Hepatocyte (in vitro differentiated cells): Measurements from ENCODE around the gene MYO18B. TPM values are rescaled to one million over a fixed set of nuclear protein-coding genes. Genes with fewer than 3 reads are reported as not detected.

ENCODE experiments used
- DNase-seq: peaks from one replicate; pipeline ENCODE4 v3.0.0-alpha.2; 2016; ENCODE audit warnings: low spot score
- H2AFZ ChIP-seq: fragments of 200-600 bp; sonication (generic); 2 replicates; pipeline ENCODE4 v1.6.0; 2016; ENCODE audit warnings: antibody characterized with exemption, mild to moderate bottlenecking
- H3K27ac ChIP-seq: fragments of 200-600 bp; sonication (generic); 2 replicates; pipeline ENCODE4 v1.5.1; 2016; ENCODE audit warnings: mild to moderate bottlenecking
- H3K27me3 ChIP-seq: fragments of 200-600 bp; sonication (generic); 2 replicates; pipeline ENCODE4 v1.6.1; 2016
- H3K36me3 ChIP-seq: fragments of 200-600 bp; sonication (generic); replicated peaks from 2 replicates; pipeline ENCODE4 v1.5.1; 2016; ENCODE audit warnings: low read depth; ENCODE audit not compliant: insufficient read depth
- H3K4me1 ChIP-seq: fragments of 200-600 bp; sonication (generic); 2 replicates; pipeline ENCODE4 v1.5.1; 2016; ENCODE audit warnings: mild to moderate bottlenecking, moderate library complexity; ENCODE audit not compliant: insufficient read depth
- H3K4me2 ChIP-seq: fragments of 200-600 bp; sonication (generic); 2 replicates; pipeline ENCODE4 v1.6.0; 2016
- H3K4me3 ChIP-seq: fragments of 200-600 bp; sonication (generic); 2 replicates; pipeline ENCODE4 v1.5.1; 2016; ENCODE audit warnings: mild to moderate bottlenecking
- H3K79me2 ChIP-seq: fragments of 200-600 bp; sonication (generic); 2 replicates; pipeline ENCODE4 v1.6.0; 2017; ENCODE audit warnings: mild to moderate bottlenecking
- H3K9me2 ChIP-seq: fragments of 200-600 bp; sonication (generic); replicated peaks from 2 replicates; pipeline ENCODE4 v1.6.0; 2017; ENCODE audit warnings: mild to moderate bottlenecking; ENCODE audit not compliant: insufficient read depth
- H3K9me3 ChIP-seq: fragments of 200-600 bp; sonication (generic); 2 replicates; pipeline ENCODE4 v1.5.1; 2016; ENCODE audit warnings: low read depth, mild to moderate bottlenecking
- H4K20me1 ChIP-seq: fragments of 200-600 bp; sonication (generic); 2 replicates; pipeline ENCODE4 v1.6.0; 2016; ENCODE audit warnings: mild to moderate bottlenecking; ENCODE audit not compliant: insufficient read depth, poor library complexity, severe bottlenecking
- EZH2 ChIP-seq: fragments of 200-600 bp; sonication (generic); IDR thresholded peaks from 2 replicates; pipeline ENCODE4 v1.6.1; 2016; ENCODE audit warnings: antibody characterized with exemption, mild to moderate bottlenecking, borderline replicate concordance
- EZH2phosphoT487 ChIP-seq: fragments of 200-600 bp; sonication (generic); IDR thresholded peaks from one replicate; pipeline ENCODE4 v1.6.1; 2018; ENCODE audit warnings: antibody characterized with exemption, mild to moderate bottlenecking, low read depth, moderate library complexity; ENCODE audit not compliant: unreplicated experiment, severe bottlenecking
- WGBS: methylation state at CpG from one replicate; pipeline ENCODE4 v1.1.6; 2016; ENCODE audit warnings: low lambda C conversion rate; ENCODE audit errors: missing lambda C conversion rate; 5-methylcytosine and 5-hydroxymethylcytosine counted together
- polyA plus RNA-seq: library from polyadenylated mRNA; unstranded; fragments of >200 nt; fragmentation: Nextera tagmentation; extraction: Ambion mirVana; gene quantifications from 2 replicates; pipeline ENCODE4 v1.2.1, GENCODE V29; 2016
- total RNA-seq: library from RNA; depleted of rRNA; stranded (reverse); fragments of >200 nt; gene quantifications from 2 replicates; pipeline ENCODE4 v1.2.3, GENCODE V29; 2014
- TF ChIP-seq, protein P1 (sequence below): fragments of 200-600 bp; sonication (generic); IDR thresholded peaks from 2 replicates; pipeline ENCODE4 v1.5.1; 2016; ENCODE audit warnings: antibody characterized with exemption, mild to moderate bottlenecking; ENCODE audit not compliant: poor library complexity

Gene MYO18B
- total and polyA plus RNA-seq, 2 experiments from 2014 or later, result 0.23 TPM; not detected in 1

DNA sequence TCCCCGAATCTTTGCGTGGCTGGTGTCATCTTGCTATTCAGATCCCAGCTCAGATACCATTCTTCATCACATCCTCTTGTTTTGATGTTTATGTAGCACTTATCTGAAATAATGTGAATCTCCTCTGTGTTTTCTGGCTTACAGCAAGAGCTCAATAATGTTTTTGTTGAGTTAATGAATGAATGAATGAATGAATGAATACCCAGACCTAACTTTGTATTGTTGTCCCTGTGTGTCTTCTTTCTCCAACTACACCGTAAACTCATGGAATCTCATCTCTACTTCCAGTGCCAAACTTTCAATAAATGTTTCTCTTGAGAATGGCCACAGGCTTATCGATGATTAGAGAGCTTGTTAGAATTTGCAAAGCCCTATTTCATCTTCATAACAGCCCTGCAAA is 110.2 kb downstream of the MYO18B start:
- 74% methylated on average over 4 of the region's 4 CpGs for WGBS
- Histone ChIP-seq H3K27me3 (no peaks in the 10 kb centered on the region), H3K79me2 (no peaks in the 10 kb centered on the region), H3K4me1 (no peaks in the 10 kb centered on the region), H2AFZ (no peak overlapping the region), H3K27ac (no peak overlapping the region), H3K36me3 (no peaks in the 10 kb centered on the region), H4K20me1 (no peaks in the 10 kb centered on the region), H3K9me3 (no peaks in the 10 kb centered on the region), H3K9me2 (no peaks in the 10 kb centered on the region), H3K4me2 (no peak overlapping the region), H3K4me3 (no peak overlapping the region)
- TF ChIP-seq, protein P1, sequence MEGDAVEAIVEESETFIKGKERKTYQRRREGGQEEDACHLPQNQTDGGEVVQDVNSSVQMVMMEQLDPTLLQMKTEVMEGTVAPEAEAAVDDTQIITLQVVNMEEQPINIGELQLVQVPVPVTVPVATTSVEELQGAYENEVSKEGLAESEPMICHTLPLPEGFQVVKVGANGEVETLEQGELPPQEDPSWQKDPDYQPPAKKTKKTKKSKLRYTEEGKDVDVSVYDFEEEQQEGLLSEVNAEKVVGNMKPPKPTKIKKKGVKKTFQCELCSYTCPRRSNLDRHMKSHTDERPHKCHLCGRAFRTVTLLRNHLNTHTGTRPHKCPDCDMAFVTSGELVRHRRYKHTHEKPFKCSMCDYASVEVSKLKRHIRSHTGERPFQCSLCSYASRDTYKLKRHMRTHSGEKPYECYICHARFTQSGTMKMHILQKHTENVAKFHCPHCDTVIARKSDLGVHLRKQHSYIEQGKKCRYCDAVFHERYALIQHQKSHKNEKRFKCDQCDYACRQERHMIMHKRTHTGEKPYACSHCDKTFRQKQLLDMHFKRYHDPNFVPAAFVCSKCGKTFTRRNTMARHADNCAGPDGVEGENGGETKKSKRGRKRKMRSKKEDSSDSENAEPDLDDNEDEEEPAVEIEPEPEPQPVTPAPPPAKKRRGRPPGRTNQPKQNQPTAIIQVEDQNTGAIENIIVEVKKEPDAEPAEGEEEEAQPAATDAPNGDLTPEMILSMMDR, result no peak
- TF ChIP-seq EZH2phosphoT487 (no peak), EZH2 (no peak)
- no peak for DNase-seq

DNA sequence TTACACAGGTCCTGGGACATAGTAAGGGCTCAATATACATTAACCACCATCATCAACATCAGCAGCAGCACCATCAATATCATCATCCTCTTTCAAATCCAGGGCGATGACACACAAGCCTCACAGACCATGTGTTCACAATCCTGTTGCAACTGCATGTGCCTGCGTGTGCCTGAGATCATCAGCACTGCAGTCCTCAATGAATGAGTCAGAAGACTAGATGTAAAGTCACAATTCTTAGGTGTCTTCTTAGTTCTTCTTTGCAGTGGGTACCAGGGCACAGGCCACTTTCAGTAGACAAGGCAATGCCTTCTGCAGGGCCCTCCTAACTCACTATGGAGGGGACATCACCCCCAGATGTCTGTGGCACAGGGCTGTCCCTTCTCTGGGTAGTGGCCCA is 111.1 kb downstream of the MYO18B start:
- H3K27me3 ChIP-seq, result no peaks in the 10 kb centered on the region
- no peaks in the 10 kb centered on the region for H3K9me2 ChIP-seq
- TF ChIP-seq, protein P1, result no peak
- TF ChIP-seq EZH2, result no peak
- TF ChIP-seq EZH2phosphoT487, result no peak
- H3K9me3 ChIP-seq, result no peaks in the 10 kb centered on the region
- H2AFZ ChIP-seq, result no peak overlapping the region
- H3K4me3 ChIP-seq, result no peak overlapping the region
- H3K27ac ChIP-seq, result no peak overlapping the region
- WGBS, result 92% methylated on average over 2 of the region's 2 CpGs
- no peaks in the 10 kb centered on the region for H4K20me1 ChIP-seq
- no peaks in the 10 kb centered on the region for H3K36me3 ChIP-seq
- no peak for DNase-seq
- no peaks in the 10 kb centered on the region for H3K79me2 ChIP-seq
- H3K4me1 ChIP-seq, result no peaks in the 10 kb centered on the region
- no peak overlapping the region for H3K4me2 ChIP-seq

DNA sequence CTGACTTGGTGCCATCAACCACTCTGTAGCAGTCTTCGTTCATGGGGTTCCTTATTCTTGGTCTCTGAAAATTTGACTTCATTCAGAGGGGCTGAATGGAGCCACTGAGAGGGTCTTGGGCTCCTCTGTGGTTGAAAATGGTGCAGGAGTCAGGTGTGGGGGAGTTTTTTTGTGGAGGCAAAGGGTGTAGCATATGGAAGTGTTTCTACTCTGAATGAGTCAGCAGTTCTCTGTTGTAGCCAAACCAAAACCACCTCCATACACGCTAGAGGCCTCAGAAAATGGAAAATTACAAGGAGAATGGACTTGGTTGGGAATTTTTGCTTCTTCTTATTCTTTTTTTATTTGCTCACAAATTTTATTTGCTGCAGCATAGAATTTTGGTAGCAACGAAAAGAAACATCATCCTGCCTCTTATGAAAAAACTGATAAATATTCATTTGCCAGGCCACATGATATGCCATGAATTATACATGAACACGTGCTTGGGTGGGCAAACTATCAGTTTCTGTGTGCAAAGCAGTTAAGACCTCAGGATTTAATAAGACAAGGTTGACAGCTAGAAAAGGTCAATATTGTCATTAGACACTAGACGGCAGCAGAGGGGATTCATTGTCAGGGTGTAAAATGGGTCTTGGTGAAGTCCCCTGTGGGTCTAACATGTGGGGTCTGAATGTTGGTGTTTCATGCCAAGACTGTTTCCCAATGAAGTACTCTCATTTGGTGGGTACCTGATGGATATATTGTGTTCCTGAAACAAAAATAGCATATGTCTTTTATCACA is 111.7 kb downstream of the MYO18B start:
- no peak overlapping the region for H3K27ac ChIP-seq
- no peaks in the 10 kb centered on the region for H3K9me3 ChIP-seq
- no peak overlapping the region for H2AFZ ChIP-seq
- H3K4me2 ChIP-seq, result no peak overlapping the region
- H3K36me3 ChIP-seq, result no peaks in the 10 kb centered on the region
- H3K79me2 ChIP-seq, result no peaks in the 10 kb centered on the region
- 52% methylated on average over 5 of the region's 5 CpGs for WGBS
- H3K4me1 ChIP-seq, result no peaks in the 10 kb centered on the region
- H3K27me3 ChIP-seq, result no peaks in the 10 kb centered on the region
- DNase-seq, result no peak
- H3K9me2 ChIP-seq, result no peaks in the 10 kb centered on the region
- H4K20me1 ChIP-seq, result no peaks in the 10 kb centered on the region
- TF ChIP-seq, protein P1, result peak; percentile 9
- TF ChIP-seq EZH2phosphoT487, result no peak
- no peak overlapping the region for H3K4me3 ChIP-seq
